Measurements from ENCODE around the gene IFIT2. TPM values are rescaled to one million over a fixed set of nuclear protein-coding genes. Genes with fewer than 3 reads are reported as not detected.

Gene IFIT2
- total and polyA plus RNA-seq, 2 donors (not counting 3 experiments of a cell fraction or from before 2014, with no cell fraction given): 0.23 to 1.4 TPM

GRCh38 chr10:89339875-89340274 is 38.0 kb downstream of the IFIT2 start:
- Histone ChIP-seq H3K9me3 (replicated peaks; ENCODE audit: control insufficient read depth, insufficient read depth, low read length) (no peaks in the 10 kb centered on the region), H3K79me2 (ENCODE audit: control insufficient read depth, insufficient read depth, low read length) (no peaks in the 10 kb centered on the region), H3K4me1 (ENCODE audit: control insufficient read depth, extremely low read depth, insufficient read depth, low read length) (peaks cover 2% of the 10 kb centered on the region), H4K20me1 (replicated peaks; ENCODE audit: control insufficient read depth, extremely low read depth, insufficient read depth, low read length) (no peaks in the 10 kb centered on the region), H3K27ac (ENCODE audit: insufficient read depth, low read depth, low read length) (no peak overlapping the region), H3K36me3 (ENCODE audit: control insufficient read depth in 2 of 2, extremely low read depth in 1 of 2, insufficient read depth in 2 of 2, low read length in 2 of 2) (no peaks in the 10 kb centered on the region), H2AFZ (ENCODE audit: low read depth, low read length) (no peak overlapping the region), H3K27me3 (ENCODE audit: control insufficient read depth in 2 of 2, insufficient read depth in 2 of 2, low read length in 2 of 2) (no peaks in the 10 kb centered on the region), H3K4me3 (replicated peaks in 1 of 3; ENCODE audit: insufficient read depth in 1 of 3, low read depth in 1 of 3, low read length in 3 of 3) (no peak overlapping the region), H3K4me2 (ENCODE audit: insufficient read depth, low read length) (no peak overlapping the region), H3K9me1 (replicated peaks; ENCODE audit: control insufficient read depth, extremely low read depth, insufficient read depth, low read length) (no peaks in the 10 kb centered on the region), H3K9ac (replicated peaks; ENCODE audit: extremely low read depth, insufficient read depth, low read length) (no peak overlapping the region)
- dilution Hi-C loops (cut with MboI; ENCODE audit: extremely low pct_ligation_motif_present, low sequenced_read_pairs) (no loop called here), intact Hi-C loops (cut with micrococcal nuclease) (no loop called here)
- POLR2A ChIA-PET: no interaction called here
- FAIRE-seq: no peak
- CTCF ChIA-PET: no interaction called here
- TF ChIP-seq FOS (IDR thresholded peaks at IDR 0.05; ENCODE audit: borderline replicate concordance, insufficient read depth, low read length) (no peak), EZH2 (IDR thresholded peaks at IDR 0.05; ENCODE audit: borderline replicate concordance, low read depth, low read length, severe bottlenecking) (no peak)
- no TSS peak for BruUV-seq (replicated peaks)
- DNase-seq (ENCODE audit: low read depth, low spot score): no peak

GRCh38 chr10:89341649-89342048 is 39.8 kb downstream of the IFIT2 start:
- H2AFZ ChIP-seq (ENCODE audit: low read depth, low read length): no peak overlapping the region
- H3K9me3 ChIP-seq (replicated peaks; ENCODE audit: control insufficient read depth, insufficient read depth, low read length): no peaks in the 10 kb centered on the region
- no peak overlapping the region for H3K4me3 ChIP-seq (replicated peaks in 1 of 3; ENCODE audit: insufficient read depth in 1 of 3, low read depth in 1 of 3, low read length in 3 of 3)
- no peaks in the 10 kb centered on the region for H4K20me1 ChIP-seq (replicated peaks; ENCODE audit: control insufficient read depth, extremely low read depth, insufficient read depth, low read length)
- dilution Hi-C loops (cut with MboI; ENCODE audit: extremely low pct_ligation_motif_present, low sequenced_read_pairs) (no loop called here), intact Hi-C loops (cut with micrococcal nuclease) (no loop called here)
- no peaks in the 10 kb centered on the region for H3K79me2 ChIP-seq (ENCODE audit: control insufficient read depth, insufficient read depth, low read length)
- no peak overlapping the region for H3K9ac ChIP-seq (replicated peaks; ENCODE audit: extremely low read depth, insufficient read depth, low read length)
- FAIRE-seq (no peak), DNase-seq (ENCODE audit: low read depth, low spot score) (no peak)
- ChIA-PET CTCF (interaction anchor here (1.1 to 2.0 kb wide), 2 partner anchors 10 to 28 kb away, joined by 3 to 6 read pairs; no protein-coding TSS in a partner anchor), POLR2A (no interaction called here)
- no peaks in the 10 kb centered on the region for H3K36me3 ChIP-seq (ENCODE audit: control insufficient read depth in 2 of 2, extremely low read depth in 1 of 2, insufficient read depth in 2 of 2, low read length in 2 of 2)
- no peaks in the 10 kb centered on the region for H3K9me1 ChIP-seq (replicated peaks; ENCODE audit: control insufficient read depth, extremely low read depth, insufficient read depth, low read length)
- H3K27me3 ChIP-seq (ENCODE audit: control insufficient read depth in 2 of 2, insufficient read depth in 2 of 2, low read length in 2 of 2): no peaks in the 10 kb centered on the region
- BruUV-seq (replicated peaks): no TSS peak
- H3K27ac ChIP-seq (ENCODE audit: insufficient read depth, low read depth, low read length): no peak overlapping the region
- H3K4me1 ChIP-seq (ENCODE audit: control insufficient read depth, extremely low read depth, insufficient read depth, low read length): peaks cover 2% of the 10 kb centered on the region
- no peak overlapping the region for H3K4me2 ChIP-seq (ENCODE audit: insufficient read depth, low read length)
- no peak for TF ChIP-seq MAX (IDR thresholded peaks at IDR 0.05; ENCODE audit: insufficient read depth, insufficient read length)
- no peak for TF ChIP-seq POLR2A (IDR thresholded peaks at IDR 0.05; ENCODE audit: low read depth, low read length)
- no peak for TF ChIP-seq EZH2 (IDR thresholded peaks at IDR 0.05; ENCODE audit: borderline replicate concordance, low read depth, low read length, severe bottlenecking)
- TF ChIP-seq CTCF (IDR thresholded peaks at IDR 0.05; ENCODE audit: extremely low read depth in 1 of 2, insufficient read depth in 1 of 2, low read depth in 1 of 2, low read length in 2 of 2): no peak
- TF ChIP-seq POLR2AphosphoS5 (IDR thresholded peaks at IDR 0.05; ENCODE audit: insufficient read depth, low read depth, low read length): no peak
- no peak for TF ChIP-seq MYC (IDR thresholded peaks at IDR 0.05; ENCODE audit: low read depth, low read length)
- no peak for TF ChIP-seq JUN (IDR thresholded peaks at IDR 0.05; ENCODE audit: borderline replicate concordance, insufficient read depth, insufficient read length, low read depth)
- no peak for TF ChIP-seq GATA2 (IDR thresholded peaks at IDR 0.05; ENCODE audit: insufficient read depth, insufficient read length, low read depth, low read length)
- no peak for TF ChIP-seq FOS (IDR thresholded peaks at IDR 0.05; ENCODE audit: borderline replicate concordance, insufficient read depth, low read length)

Measured in endothelial cell of umbilical vein (primary cell).